Natural killer cell (primary cell): ENCODE results near the gene SRP9. TPM values are rescaled to one million over a fixed set of nuclear protein-coding genes. Genes with fewer than 3 reads are reported as not detected.
A peak's percentile ranks its signal among the peaks of the same experiment; 100 is the strongest.

Experiments
- ATAC-seq, 3 donors: fragments of 150-1000 bp in 2 of 3; fragments of 200-7000 bp in 1 of 3; cut with Tn5 transposase; 1 replicate in 1 of 3; 2 replicates in 2 of 3; pipeline ENCODE4 v1.10.0; 2021; ENCODE audit warnings: mild to moderate bottlenecking in 2 of 3, moderate library complexity in 2 of 3
- DNase-seq, 2 donors: peaks; one replicate each; pipeline versions ENCODE4 v3.0.0 to v3.0.0-alpha.2; 2013 to 2021; ENCODE audit warnings: mixed read lengths in 1 of 2
- H3K27ac ChIP-seq: one replicate; pipeline ENCODE4 v1.5.1; 2013; ENCODE audit warnings: mild to moderate bottlenecking, low read length
- H3K27me3 ChIP-seq: one replicate; pipeline ENCODE4 v1.6.1; 2013; ENCODE audit warnings: low read length; ENCODE audit not compliant: control insufficient read depth, insufficient read depth
- H3K36me3 ChIP-seq: one replicate; pipeline ENCODE4 v1.6.1; 2013; ENCODE audit warnings: low read length; ENCODE audit not compliant: control insufficient read depth, insufficient read depth
- H3K4me1 ChIP-seq: one replicate; pipeline ENCODE4 v1.6.1; 2013; ENCODE audit warnings: low read length; ENCODE audit not compliant: control insufficient read depth, insufficient read depth
- H3K4me3 ChIP-seq: one replicate; pipeline ENCODE4 v1.5.1; 2013; ENCODE audit warnings: low read length
- H3K9me3 ChIP-seq: one replicate; pipeline ENCODE4 v1.6.1; 2013; ENCODE audit warnings: low read length; ENCODE audit not compliant: control insufficient read depth, insufficient read depth
- H3K27ac Mint-ChIP-seq, 2 donors: one replicate each; pipeline ENCODE4 v1.8.0; 2022; ENCODE audit warnings: mild to moderate bottlenecking in 2 of 2, mixed read lengths in 2 of 2, moderate library complexity in 1 of 2
- H3K27me3 Mint-ChIP-seq, 2 donors: one replicate each; pipeline ENCODE4 v1.8.0; 2022; ENCODE audit warnings: low read depth in 2 of 2, mixed read lengths in 2 of 2
- H3K36me3 Mint-ChIP-seq: one replicate; pipeline ENCODE4 v1.8.0; 2022; ENCODE audit warnings: mixed read lengths
- H3K4me1 Mint-ChIP-seq, 2 donors: one replicate each; pipeline ENCODE4 v1.8.0; 2022; ENCODE audit warnings: mixed read lengths in 2 of 2
- H3K4me3 Mint-ChIP-seq: one replicate; pipeline ENCODE4 v1.8.0; 2022; ENCODE audit warnings: mild to moderate bottlenecking, moderate library complexity, mixed read lengths
- H3K9me3 Mint-ChIP-seq, 2 donors: one replicate each; pipeline ENCODE4 v1.8.0; 2022; ENCODE audit warnings: mixed read lengths in 2 of 2
- CTCF ChIP-seq: fragments of 200-600 bp; IDR thresholded peaks from one replicate; pipeline ENCODE4 v1.8.0; 2022; ENCODE audit warnings: antibody characterized with exemption
- WGBS: methylation state at CpG from one replicate; pipeline ENCODE4 v1.1.7; 2013; ENCODE audit warnings: missing lambda C conversion rate; ENCODE audit not compliant: insufficient coverage; 5-methylcytosine and 5-hydroxymethylcytosine counted together
- intact Hi-C: fragments of 100-400 bp; cut with micrococcal nuclease; formaldehyde crosslinking; loops from one replicate; pipeline ENCODE4 v1.14.2; 2022
- total RNA-seq, 4 donors: library from RNA; stranded (reverse); fragments of 120-200 nt in 1 of 4; gene quantifications; one replicate each; pipeline versions ENCODE4 v1.2.3 to v1.2.4, GENCODE V29; 2013 to 2022

The SRP9 gene
- total RNA-seq, 3 donors from 2014 or later (not counting 1 experiment from before 2014, with no cell fraction given): 83.1 to 116 (median 93.0) TPM

- H3K27ac ChIP-seq: no peak overlapping the region
- H3K9me3 ChIP-seq: no peaks in the 10 kb centered on the region
- 93% methylated on average over 10 of the region's 10 CpGs for WGBS
- no peak for ATAC-seq
- H3K27me3 ChIP-seq: no peaks in the 10 kb centered on the region
- H3K4me1 ChIP-seq: peaks cover 14% of the 10 kb centered on the region
- DNase-seq: no peak
- TF ChIP-seq CTCF: no peak
- intact Hi-C loops: no loop called here
- H3K4me3 ChIP-seq: no peak overlapping the region
- H3K9me3 Mint-ChIP-seq: no peaks in the 10 kb centered on the region
- no peak overlapping the region for H3K27ac Mint-ChIP-seq
- no peaks in the 10 kb centered on the region for H3K36me3 ChIP-seq
- no peak overlapping the region for H3K4me3 Mint-ChIP-seq
- H3K4me1 Mint-ChIP-seq: peaks cover 5% of the 10 kb centered on the region in 2 donors
- peaks cover 0 to 3% of the 10 kb centered on the region in 2 donors for H3K27me3 Mint-ChIP-seq
- H3K36me3 Mint-ChIP-seq: no peaks in the 10 kb centered on the region
Observed at GRCh38 chr1:225748529-225748928, 29.1 kb upstream of the SRP9 start.

GRCh38 chr1:225749706-225750105 is 27.9 kb upstream of the SRP9 start:
- Histone ChIP-seq H3K27me3 (no peaks in the 10 kb centered on the region), H3K9me3 (no peaks in the 10 kb centered on the region), H3K36me3 (no peaks in the 10 kb centered on the region), H3K4me1 (peaks cover 12% of the 10 kb centered on the region), H3K27ac (no peak overlapping the region), H3K4me3 (no peak overlapping the region)
- TF ChIP-seq CTCF: no peak
- ATAC-seq (no peak), DNase-seq (no peak)
- no peak overlapping the region for H3K4me3 Mint-ChIP-seq
- intact Hi-C loops: no loop called here
- WGBS: 99% methylated on average over 3 of the region's 3 CpGs
- H3K27me3 Mint-ChIP-seq: peaks cover 0 to 3% of the 10 kb centered on the region in 2 donors
- H3K4me1 Mint-ChIP-seq: peaks cover 4 to 5% of the 10 kb centered on the region in 2 donors
- H3K27ac Mint-ChIP-seq: no peak overlapping the region
- H3K36me3 Mint-ChIP-seq: no peaks in the 10 kb centered on the region
- H3K9me3 Mint-ChIP-seq: no peaks in the 10 kb centered on the region

GRCh38 chr1:225750420-225750819 is 27.2 kb upstream of the SRP9 start:
- Histone ChIP-seq H3K27ac (no peak overlapping the region), H3K36me3 (no peaks in the 10 kb centered on the region), H3K4me1 (peaks cover 10% of the 10 kb centered on the region), H3K27me3 (no peaks in the 10 kb centered on the region), H3K4me3 (no peak overlapping the region), H3K9me3 (no peaks in the 10 kb centered on the region)
- WGBS: 36% methylated on average over 4 of the region's 4 CpGs
- TF ChIP-seq CTCF: no peak
- no peak overlapping the region for H3K4me3 Mint-ChIP-seq
- peaks cover 0 to 5% of the 10 kb centered on the region in 2 donors for H3K4me1 Mint-ChIP-seq
- no peaks in the 10 kb centered on the region for H3K36me3 Mint-ChIP-seq
- ATAC-seq: peak in 1 of 3 donors; percentile 28
- H3K9me3 Mint-ChIP-seq: no peaks in the 10 kb centered on the region
- intact Hi-C loops: no loop called here
- no peak overlapping the region for H3K27ac Mint-ChIP-seq
- DNase-seq: no peak
- H3K27me3 Mint-ChIP-seq: peaks cover 0 to 3% of the 10 kb centered on the region in 2 donors
